Mucosa of rectum (tissue), 2 donors: ENCODE results near the gene NYAP1.
"Not testable (repeated sequence)": the region's sequence is repeated elsewhere in the genome, so short reads cannot be mapped to it uniquely, and the experiment has no call there.

Source experiments
- H3K27ac ChIP-seq, 2 donors: one replicate each; pipeline ENCODE4 v1.7.0; 2013; ENCODE audit warnings: inconsistent platforms in 2 of 2, low read depth in 2 of 2, low read length in 2 of 2
- H3K27me3 ChIP-seq, 2 donors: one replicate each; pipeline ENCODE4 v1.7.0; 2013; ENCODE audit warnings: low read length in 2 of 2; ENCODE audit not compliant: control insufficient read depth in 2 of 2, insufficient read depth in 2 of 2
- H3K36me3 ChIP-seq, 2 donors: one replicate each; pipeline ENCODE4 v1.7.0; 2013; ENCODE audit warnings: low read length in 2 of 2; ENCODE audit not compliant: control insufficient read depth in 2 of 2, insufficient read depth in 2 of 2
- H3K4me1 ChIP-seq, 2 donors: one replicate each; pipeline ENCODE4 v1.7.0; 2013; ENCODE audit warnings: low read length in 2 of 2, mild to moderate bottlenecking in 1 of 2; ENCODE audit not compliant: control insufficient read depth in 2 of 2, insufficient read depth in 2 of 2
- H3K4me3 ChIP-seq, 2 donors: one replicate each; pipeline ENCODE4 v1.7.0; 2013; ENCODE audit warnings: low read length in 2 of 2
- H3K9ac ChIP-seq, 2 donors: one replicate each; pipeline ENCODE4 v1.7.0; 2013; ENCODE audit warnings: low read length in 2 of 2, low read depth in 1 of 2, mild to moderate bottlenecking in 1 of 2
- H3K9me3 ChIP-seq, 2 donors: one replicate each; pipeline ENCODE4 v1.7.0; 2013; ENCODE audit warnings: low read length in 2 of 2; ENCODE audit not compliant: control insufficient read depth in 2 of 2
- donor health status: healthy.
- donor health status: Normal muscosa, but diverticular disease.

The NYAP1 gene

GRCh38 chr7:100443096-100443840 is 40.5 kb upstream of the NYAP1 start:
- no peak overlapping the region for H3K27ac ChIP-seq
- no peak overlapping the region for H3K9ac ChIP-seq
- no peaks in the 10 kb centered on the region for H3K9me3 ChIP-seq
- peaks cover 5 to 6% of the 10 kb centered on the region in 2 donors for H3K4me1 ChIP-seq
- H3K36me3 ChIP-seq: no peaks in the 10 kb centered on the region
- H3K4me3 ChIP-seq: no peak overlapping the region
- no peaks in the 10 kb centered on the region for H3K27me3 ChIP-seq

- H3K9ac ChIP-seq: no peak overlapping the region
- no peaks in the 10 kb centered on the region for H3K27me3 ChIP-seq
- H3K9me3 ChIP-seq: no peaks in the 10 kb centered on the region
- no peak overlapping the region for H3K4me3 ChIP-seq
- H3K27ac ChIP-seq: peak overlapping the region; percentile 44 to 56
- peaks cover 5 to 6% of the 10 kb centered on the region in 2 donors for H3K4me1 ChIP-seq
- H3K36me3 ChIP-seq: no peaks in the 10 kb centered on the region
Observed at GRCh38 chr7:100444311-100445278, 39.1 kb upstream of the NYAP1 start.

GRCh38 chr7:100446040-100446439 is 37.7 kb upstream of the NYAP1 start:
- H3K4me1 ChIP-seq: peaks cover 11% of the 10 kb centered on the region in 2 donors
- H3K36me3 ChIP-seq: no peaks in the 10 kb centered on the region
- H3K27ac ChIP-seq: no peak overlapping the region
- H3K27me3 ChIP-seq: no peaks in the 10 kb centered on the region
- H3K4me3 ChIP-seq: no peak overlapping the region
- H3K9ac ChIP-seq: no peak overlapping the region
- H3K9me3 ChIP-seq: no peaks in the 10 kb centered on the region

GRCh38 chr7:100447363-100447762 is 36.4 kb upstream of the NYAP1 start:
- not testable (repeated sequence) for H3K9me3 ChIP-seq

GRCh38 chr7:100449190-100449795 is 34.4 kb upstream of the NYAP1 start:
- Histone ChIP-seq H3K4me3 (no peak overlapping the region), H3K36me3 (no peaks in the 10 kb centered on the region), H3K27ac (no peak overlapping the region), H3K4me1 (peaks cover 9 to 11% of the 10 kb centered on the region in 2 donors), H3K9me3 (no peaks in the 10 kb centered on the region), H3K27me3 (no peaks in the 10 kb centered on the region), H3K9ac (no peak overlapping the region)

More at GRCh38 chr7:100447363-100447762, 36.4 kb upstream of the NYAP1 start:
- H3K27me3 ChIP-seq, H3K9ac ChIP-seq, H3K4me3 ChIP-seq, H3K27ac ChIP-seq, H3K36me3 ChIP-seq: not testable (repeated sequence)
- peaks cover 11% of the 10 kb centered on the region in 2 donors for H3K4me1 ChIP-seq

GRCh38 chr7:100452513-100452912 is 31.2 kb upstream of the NYAP1 start:
- Histone ChIP-seq H3K27ac (no peak overlapping the region), H3K4me1 (peaks cover 5% of the 10 kb centered on the region in 2 donors), H3K9ac (no peak overlapping the region), H3K36me3 (no peaks in the 10 kb centered on the region), H3K9me3 (no peaks in the 10 kb centered on the region), H3K4me3 (no peak overlapping the region), H3K27me3 (no peaks in the 10 kb centered on the region)

GRCh38 chr7:100453854-100454253 is 29.9 kb upstream of the NYAP1 start:
- H3K9me3 ChIP-seq, H3K4me1 ChIP-seq, H3K9ac ChIP-seq, H3K4me3 ChIP-seq, H3K27me3 ChIP-seq, H3K36me3 ChIP-seq, H3K27ac ChIP-seq: not testable (repeated sequence)

- no peaks in the 10 kb centered on the region for H3K27me3 ChIP-seq
Observed at GRCh38 chr7:100455206-100455605, 28.5 kb upstream of the NYAP1 start.

GRCh38 chr7:100456562-100456961 is 27.2 kb upstream of the NYAP1 start:
- no peaks in the 10 kb centered on the region for H3K4me1 ChIP-seq
- no peak overlapping the region for H3K9ac ChIP-seq
- no peaks in the 10 kb centered on the region for H3K9me3 ChIP-seq
- no peaks in the 10 kb centered on the region for H3K27me3 ChIP-seq
- H3K36me3 ChIP-seq: peaks cover 0 to 3% of the 10 kb centered on the region in 2 donors
- H3K27ac ChIP-seq: no peak overlapping the region
- no peak overlapping the region for H3K4me3 ChIP-seq

More at GRCh38 chr7:100455206-100455605, 28.5 kb upstream of the NYAP1 start:
- Histone ChIP-seq H3K4me3 (no peak overlapping the region), H3K4me1 (peaks cover 3 to 4% of the 10 kb centered on the region in 2 donors), H3K9ac (no peak overlapping the region), H3K9me3 (no peaks in the 10 kb centered on the region), H3K36me3 (peaks cover 0 to 3% of the 10 kb centered on the region in 2 donors), H3K27ac (no peak overlapping the region)

- Histone ChIP-seq H3K4me1 (no peaks in the 10 kb centered on the region), H3K4me3 (no peak overlapping the region), H3K9me3 (no peaks in the 10 kb centered on the region), H3K27ac (no peak overlapping the region), H3K9ac (no peak overlapping the region), H3K27me3 (no peaks in the 10 kb centered on the region), H3K36me3 (peaks cover 0 to 3% of the 10 kb centered on the region in 2 donors)
Observed at GRCh38 chr7:100457033-100457432, 26.7 kb upstream of the NYAP1 start.
